ENCODE results near the gene PRKCE. TPM values are rescaled to one million over a fixed set of nuclear protein-coding genes. Genes with fewer than 3 reads are reported as not detected.

Gene PRKCE
- total and polyA plus RNA-seq, 2 donors (not counting 1 experiment from before 2014, with no cell fraction given) = 14.1 to 19.0 TPM

- no peaks in the 10 kb centered on the region for H4K20me1 ChIP-seq (ENCODE audit: control insufficient read depth, extremely low read depth, insufficient read depth, low read length)
- H3K79me2 ChIP-seq (ENCODE audit: control insufficient read depth, insufficient read depth, low read length) = no peaks in the 10 kb centered on the region
- no peak overlapping the region for H3K4me2 ChIP-seq (ENCODE audit: extremely low read depth, insufficient read depth, low read length)
- no peaks in the 10 kb centered on the region for H3K36me3 ChIP-seq (ENCODE audit: control insufficient read depth, insufficient read depth, low read length)
- peaks cover 5% of the 10 kb centered on the region for H3K4me1 ChIP-seq (ENCODE audit: control insufficient read depth, extremely low read depth, insufficient read depth, low read length)
- no peaks in the 10 kb centered on the region for H3K27me3 ChIP-seq (ENCODE audit: control insufficient read depth, insufficient read depth, low read length)
- no peak overlapping the region for H3K4me3 ChIP-seq (replicated peaks in 1 of 4; ENCODE audit: control extremely low read depth in 1 of 4, insufficient read depth in 1 of 4, low read depth in 3 of 4, low read length in 4 of 4)
- no peak overlapping the region for H2AFZ ChIP-seq (ENCODE audit: low read length)
- H3K9ac ChIP-seq (ENCODE audit: insufficient read depth, low read length) = no peak overlapping the region
- no peak for DNase-seq (ENCODE audit: low read depth in 2 of 2)
- TF ChIP-seq EZH2 (IDR thresholded peaks at IDR 0.05; ENCODE audit: low read length, missing control alignments) = no peak
- no peak overlapping the region for H3K27ac ChIP-seq (ENCODE audit: insufficient read depth, low read length)
- no peaks in the 10 kb centered on the region for H3K9me3 ChIP-seq (ENCODE audit: control insufficient read depth, insufficient read depth, low read depth, low read length)
Observed at GRCh38 chr2:45808294-45808800, 156.9 kb downstream of the PRKCE start.

GRCh38 chr2:45809205-45809604 is 157.7 kb downstream of the PRKCE start:
- TF ChIP-seq CTCF (conservative IDR thresholded peaks at IDR 0.05 in 1 of 2, IDR thresholded peaks at IDR 0.05 in 1 of 2; ENCODE audit: low read depth in 1 of 2, low read length in 2 of 2) (no peak), EZH2 (IDR thresholded peaks at IDR 0.05; ENCODE audit: low read length, missing control alignments) (no peak)
- DNase-seq (ENCODE audit: low read depth in 2 of 2) = no peak
- no peaks in the 10 kb centered on the region for H3K27me3 ChIP-seq (ENCODE audit: control insufficient read depth, insufficient read depth, low read length)
- no peak overlapping the region for H3K4me3 ChIP-seq (replicated peaks in 1 of 4; ENCODE audit: control extremely low read depth in 1 of 4, insufficient read depth in 1 of 4, low read depth in 3 of 4, low read length in 4 of 4)
- no peaks in the 10 kb centered on the region for H3K36me3 ChIP-seq (ENCODE audit: control insufficient read depth, insufficient read depth, low read length)
- H3K9ac ChIP-seq (ENCODE audit: insufficient read depth, low read length) = no peak overlapping the region
- no peaks in the 10 kb centered on the region for H3K79me2 ChIP-seq (ENCODE audit: control insufficient read depth, insufficient read depth, low read length)
- H3K4me2 ChIP-seq (ENCODE audit: extremely low read depth, insufficient read depth, low read length) = no peak overlapping the region
- H2AFZ ChIP-seq (ENCODE audit: low read length) = no peak overlapping the region
- H3K4me1 ChIP-seq (ENCODE audit: control insufficient read depth, extremely low read depth, insufficient read depth, low read length) = peaks cover 8% of the 10 kb centered on the region
- no peak overlapping the region for H3K27ac ChIP-seq (ENCODE audit: insufficient read depth, low read length)
- H4K20me1 ChIP-seq (ENCODE audit: control insufficient read depth, extremely low read depth, insufficient read depth, low read length) = no peaks in the 10 kb centered on the region
- H3K9me3 ChIP-seq (ENCODE audit: control insufficient read depth, insufficient read depth, low read depth, low read length) = no peaks in the 10 kb centered on the region

- H3K9ac ChIP-seq (ENCODE audit: insufficient read depth, low read length) = no peak overlapping the region
Observed at GRCh38 chr2:45812011-45812500, 160.6 kb downstream of the PRKCE start.

More at GRCh38 chr2:45812011-45812500, 160.6 kb downstream of the PRKCE start:
- H3K4me3 ChIP-seq (replicated peaks in 1 of 4; ENCODE audit: control extremely low read depth in 1 of 4, insufficient read depth in 1 of 4, low read depth in 3 of 4, low read length in 4 of 4) = no peak overlapping the region
- no peaks in the 10 kb centered on the region for H3K36me3 ChIP-seq (ENCODE audit: control insufficient read depth, insufficient read depth, low read length)
- DNase-seq (ENCODE audit: low read depth in 2 of 2) = peak; percentile 80 to 86
- H3K27me3 ChIP-seq (ENCODE audit: control insufficient read depth, insufficient read depth, low read length) = no peaks in the 10 kb centered on the region
- no peak overlapping the region for H2AFZ ChIP-seq (ENCODE audit: low read length)
- H3K27ac ChIP-seq (ENCODE audit: insufficient read depth, low read length) = no peak overlapping the region
- TF ChIP-seq EZH2 (IDR thresholded peaks at IDR 0.05; ENCODE audit: low read length, missing control alignments) = no peak
- no peak for TF ChIP-seq CTCF (conservative IDR thresholded peaks at IDR 0.05 in 1 of 2, IDR thresholded peaks at IDR 0.05 in 1 of 2; ENCODE audit: low read depth in 1 of 2, low read length in 2 of 2)
- no peaks in the 10 kb centered on the region for H4K20me1 ChIP-seq (ENCODE audit: control insufficient read depth, extremely low read depth, insufficient read depth, low read length)
- no peak overlapping the region for H3K4me2 ChIP-seq (ENCODE audit: extremely low read depth, insufficient read depth, low read length)
- H3K79me2 ChIP-seq (ENCODE audit: control insufficient read depth, insufficient read depth, low read length) = no peaks in the 10 kb centered on the region
- H3K9me3 ChIP-seq (ENCODE audit: control insufficient read depth, insufficient read depth, low read depth, low read length) = no peaks in the 10 kb centered on the region
- H3K4me1 ChIP-seq (ENCODE audit: control insufficient read depth, extremely low read depth, insufficient read depth, low read length) = peaks cover 8% of the 10 kb centered on the region

Measured in fibroblast of lung (primary cell).